ENCODE results near the gene FES.
A peak's percentile ranks its signal among the peaks of the same experiment; 100 is the strongest.
"Not testable (repeated sequence)": the region's sequence is repeated elsewhere in the genome, so short reads cannot be mapped to it uniquely, and the experiment has no call there.

FES gene

DNA sequence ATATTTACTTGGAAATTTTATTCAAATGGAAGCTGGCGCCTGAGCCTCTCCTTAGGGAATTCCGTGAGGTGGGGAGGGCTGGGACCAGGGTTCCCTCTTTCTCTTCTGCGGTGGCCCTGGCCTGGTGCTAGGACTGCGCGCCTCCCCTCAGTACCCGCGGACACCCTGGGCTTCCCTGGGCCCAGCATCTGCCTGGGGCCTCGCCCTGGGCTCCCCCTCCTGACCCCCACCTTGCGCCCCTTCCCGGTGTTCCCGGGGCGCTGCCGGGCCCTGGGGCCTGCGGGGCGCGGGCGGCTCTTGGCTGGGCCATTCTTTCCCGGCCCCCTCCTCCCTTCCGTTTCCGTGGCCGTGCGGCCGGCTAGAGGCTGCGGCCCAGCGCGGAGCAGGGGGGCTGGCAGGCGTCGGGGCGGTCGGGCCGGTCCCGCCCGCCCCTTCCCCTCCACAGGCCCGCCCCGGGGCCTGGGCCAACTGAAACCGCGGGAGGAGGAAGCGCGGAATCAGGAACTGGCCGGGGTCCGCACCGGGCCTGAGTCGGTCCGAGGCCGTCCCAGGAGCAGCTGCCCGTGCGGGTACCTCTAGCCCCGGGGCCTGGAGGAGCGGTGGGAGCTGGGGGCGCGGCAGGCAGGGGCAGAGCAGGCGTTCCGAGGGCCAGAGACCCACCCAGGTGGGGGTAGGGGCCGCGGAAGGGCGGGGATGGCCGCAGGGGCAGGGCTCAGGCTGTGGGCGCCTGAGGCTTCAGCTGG, at the start of gene FES:
TSS of gene FES (plus strand) at position 529 of the 743 bp plus-strand sequence. CDS start 542 bp downstream, outside the sequence.
- peak; percentile 34 for DNase-seq

- no peak for DNase-seq
Measured at GRCh38 chr15:90834626-90835025, 49.7 kb upstream of the FES start.

DNA sequence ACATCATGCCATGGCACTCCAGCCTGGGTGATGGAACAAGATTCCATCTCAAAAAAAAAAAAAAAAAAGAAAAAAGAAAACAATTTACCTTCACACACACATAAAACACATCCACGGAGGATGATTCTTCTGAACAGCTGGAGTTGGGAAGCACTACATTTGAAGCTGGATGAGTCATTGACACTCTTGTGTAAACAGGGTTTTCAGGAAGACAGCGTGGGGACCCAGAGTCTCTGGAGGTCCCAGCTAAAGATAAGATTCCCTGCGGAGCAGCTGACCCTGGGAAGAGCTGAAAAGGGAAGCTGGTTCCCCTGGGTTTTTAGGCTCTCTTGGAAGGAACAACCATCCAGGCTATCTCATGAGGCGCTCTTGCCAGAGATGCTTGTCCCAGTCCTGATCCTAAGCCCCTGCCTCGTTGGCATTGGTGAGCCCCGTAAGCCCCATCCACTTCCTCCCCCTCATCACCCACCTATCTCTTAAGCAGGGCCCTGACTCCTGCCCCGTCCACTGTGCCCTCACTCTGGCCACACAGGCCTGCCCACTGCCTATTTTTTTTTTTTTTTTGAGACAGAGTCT, 47.9 kb upstream of the FES start:
- no peak for DNase-seq

- DNase-seq: peak; percentile 82
Measured at GRCh38 chr15:90837094-90837493, 47.2 kb upstream of the FES start.

DNA sequence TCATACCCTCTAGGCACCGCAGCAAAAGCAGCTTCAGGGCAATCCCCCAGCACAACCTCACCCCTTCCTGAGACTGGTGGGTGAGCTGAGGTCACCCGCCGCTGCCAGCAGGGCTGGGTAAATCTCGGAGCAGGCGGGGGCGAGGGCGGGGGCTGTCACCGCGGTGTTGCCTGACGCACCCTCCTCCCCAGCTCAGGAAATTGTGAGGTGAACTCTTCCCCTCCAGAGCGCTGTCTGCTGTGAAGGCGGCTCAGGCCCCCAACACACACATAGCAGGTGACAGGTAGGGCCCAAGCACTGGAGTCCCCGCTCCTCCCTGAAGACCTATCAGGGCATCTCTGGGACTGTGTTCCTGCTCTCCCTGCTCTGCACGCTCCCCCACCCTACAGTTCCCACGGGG, 46.2 kb upstream of the FES start:
- DNase-seq: peak; percentile 93

- DNase-seq: no peak
Measured at GRCh38 chr15:90838544-90838943, 45.8 kb upstream of the FES start.

DNA sequence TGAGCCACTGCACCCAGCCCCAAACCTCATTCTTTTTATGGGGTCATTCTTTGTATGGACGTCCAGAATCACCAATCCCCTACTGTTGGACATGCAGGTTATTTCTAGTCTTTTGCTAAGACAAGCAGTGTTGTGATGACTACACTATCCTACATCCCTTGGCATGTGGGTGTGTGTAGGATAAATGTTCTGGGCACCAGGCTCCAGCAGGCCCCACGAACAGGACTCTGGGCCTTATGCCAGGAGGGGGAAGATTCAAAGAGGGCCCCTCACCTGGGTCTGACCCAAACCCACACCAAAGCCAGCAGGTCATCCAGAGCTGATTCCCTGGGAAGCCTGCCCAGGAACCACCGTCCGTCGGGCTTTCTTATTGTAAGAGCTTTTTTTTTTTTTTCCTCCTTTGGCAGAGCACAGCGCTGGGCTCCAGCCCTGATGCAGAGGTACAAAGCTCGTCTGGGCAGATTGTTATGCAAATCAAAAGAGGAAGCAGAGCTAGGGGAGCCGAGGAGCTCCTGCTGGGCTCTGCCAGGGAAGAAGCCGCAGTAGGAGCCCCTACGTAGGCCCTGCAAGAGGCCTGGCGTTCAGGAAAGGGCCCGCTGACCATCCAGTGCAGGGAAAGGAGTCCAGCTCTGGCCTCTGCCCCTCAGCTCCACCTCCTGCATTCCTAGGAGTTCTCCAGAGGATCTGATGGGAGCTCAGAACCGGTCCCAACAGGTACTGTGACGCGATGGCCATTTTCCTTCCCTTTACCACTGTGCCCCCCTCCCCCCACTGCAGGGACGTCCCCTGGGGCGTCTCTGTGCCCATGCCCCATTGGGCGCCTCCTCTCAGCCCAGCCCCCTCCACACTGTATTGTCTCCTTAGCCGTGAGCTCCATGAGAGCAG, 44.9 kb upstream of the FES start:
- no peak for DNase-seq

DNA sequence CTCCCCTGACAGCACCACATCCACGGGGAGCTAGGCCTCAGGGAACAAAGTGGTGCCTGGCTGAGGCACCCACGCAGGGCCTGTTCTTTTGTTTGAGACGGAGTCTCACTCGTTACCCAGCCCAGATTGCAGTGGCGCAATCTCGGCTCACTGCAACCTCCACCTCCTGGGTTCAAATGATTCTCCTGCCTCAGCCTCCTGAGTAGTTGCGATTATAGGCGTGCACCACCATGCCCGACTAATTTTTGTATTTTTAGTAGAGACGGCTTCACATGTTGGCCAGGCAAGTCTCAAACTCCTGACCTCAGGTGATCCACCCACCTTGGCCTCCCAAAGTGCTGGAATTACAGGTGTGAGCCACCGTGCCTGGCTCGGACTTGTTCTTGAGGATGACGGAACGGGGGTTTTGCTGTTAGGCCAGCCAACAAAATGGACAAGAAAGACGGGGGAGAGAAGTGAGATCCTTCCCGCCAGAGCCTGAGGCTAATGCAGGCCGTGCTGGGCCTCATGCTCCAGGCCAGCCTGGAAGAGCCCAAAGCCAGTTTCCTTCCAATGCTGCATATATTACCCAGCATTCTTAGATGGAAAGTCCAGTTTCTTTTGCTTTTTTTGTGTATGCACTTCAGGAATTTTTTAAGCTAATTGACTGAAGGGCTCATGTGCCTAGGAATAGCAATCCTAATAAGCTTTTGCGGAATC, 44.0 kb upstream of the FES start:
- no peak for DNase-seq

DNA sequence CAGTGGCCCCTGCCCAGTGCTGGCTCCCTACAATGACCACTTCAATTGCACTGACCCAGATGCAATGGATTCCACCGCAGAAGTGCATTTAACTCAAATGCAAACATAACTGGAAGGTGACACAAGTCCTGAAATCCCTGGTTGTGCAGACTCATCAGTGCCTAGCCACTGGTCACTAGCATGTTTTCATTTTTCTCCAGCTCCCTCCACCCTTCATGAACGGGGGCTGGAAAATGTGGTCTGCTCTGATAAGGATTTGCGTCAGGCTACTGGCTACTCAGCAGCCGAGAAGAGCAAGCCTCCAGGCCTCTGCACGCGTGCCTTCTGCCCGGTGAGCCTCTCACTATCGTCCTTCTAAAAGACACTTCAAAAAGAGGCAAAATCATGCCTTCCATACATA, 43.4 kb upstream of the FES start:
- no peak for DNase-seq

DNA sequence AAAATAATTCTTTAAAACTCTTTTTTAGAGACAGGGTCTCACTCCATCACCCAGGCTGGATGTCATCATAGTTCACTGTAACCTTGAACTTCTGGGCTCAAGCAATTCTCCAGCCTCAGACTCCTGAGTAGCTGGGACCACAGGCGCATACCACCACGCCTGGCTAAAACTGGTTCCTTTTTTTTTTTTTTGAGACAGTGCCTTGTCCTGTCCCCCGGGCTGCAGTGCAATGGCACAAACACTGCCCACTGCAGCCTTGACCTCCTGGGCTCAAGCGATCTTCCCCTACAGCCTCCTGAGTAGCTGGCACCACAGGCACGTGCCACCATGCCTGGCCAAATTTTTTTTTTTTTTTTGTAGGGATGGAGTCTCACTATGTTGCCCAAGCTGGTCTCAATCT, 39.6 kb upstream of the FES start:
- DNase-seq: no peak

DNA sequence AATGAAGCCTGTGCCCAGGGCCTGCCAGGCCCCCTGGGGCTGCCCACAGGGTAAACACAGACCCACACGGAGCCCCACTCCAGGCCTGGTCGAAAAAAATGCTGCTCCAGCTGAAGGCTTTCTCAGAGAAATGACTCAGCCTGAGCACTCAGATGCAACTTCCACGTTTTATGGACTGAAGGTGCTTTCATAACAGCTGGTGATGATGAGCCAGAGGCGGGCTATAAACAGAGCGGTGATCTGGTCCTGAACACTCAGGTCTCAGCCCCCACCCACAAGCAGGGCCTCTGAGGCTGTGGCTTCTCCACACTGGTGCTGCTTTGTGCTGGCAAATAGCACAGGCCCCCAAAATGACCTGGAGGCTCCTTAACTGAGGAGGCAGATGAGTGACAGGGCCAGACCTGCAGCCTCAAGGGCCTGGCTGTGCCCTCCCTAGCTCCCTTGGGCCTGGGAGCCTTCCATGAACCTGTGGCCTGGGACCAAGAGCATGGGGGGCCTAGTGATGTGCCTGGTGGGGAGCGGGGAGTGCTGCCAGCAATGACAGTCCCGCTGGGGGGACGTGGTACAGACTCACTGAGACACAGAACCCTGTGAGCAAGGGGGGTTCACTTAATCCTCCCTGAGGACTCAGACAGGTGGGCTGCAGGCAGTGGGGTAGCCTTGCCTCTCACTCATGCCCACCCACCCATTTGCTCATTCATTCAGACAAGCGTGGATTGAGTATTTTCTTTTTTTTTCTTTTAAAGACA, 38.9 kb upstream of the FES start:
- peak; percentile 89 for DNase-seq

DNA sequence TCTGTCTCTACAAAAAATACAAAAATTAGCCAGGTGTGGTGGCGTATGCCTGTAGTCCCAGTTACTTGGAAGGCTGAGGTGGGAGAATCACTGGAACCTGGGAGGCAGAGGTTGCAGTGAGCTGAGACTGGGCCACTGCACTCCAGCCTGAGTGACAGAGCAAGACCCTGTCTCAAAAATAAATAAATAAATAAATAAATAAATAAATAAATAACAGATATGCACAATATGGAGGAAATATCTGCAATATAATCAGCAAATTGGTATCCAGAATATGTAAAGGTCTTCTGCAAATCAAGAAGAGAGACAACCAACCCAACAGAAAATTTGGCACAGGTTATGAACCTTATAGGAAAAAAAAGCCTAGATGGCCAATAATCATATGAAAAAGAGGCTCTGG, 34.9 kb upstream of the FES start:
- DNase-seq: not testable (repeated sequence)

DNA sequence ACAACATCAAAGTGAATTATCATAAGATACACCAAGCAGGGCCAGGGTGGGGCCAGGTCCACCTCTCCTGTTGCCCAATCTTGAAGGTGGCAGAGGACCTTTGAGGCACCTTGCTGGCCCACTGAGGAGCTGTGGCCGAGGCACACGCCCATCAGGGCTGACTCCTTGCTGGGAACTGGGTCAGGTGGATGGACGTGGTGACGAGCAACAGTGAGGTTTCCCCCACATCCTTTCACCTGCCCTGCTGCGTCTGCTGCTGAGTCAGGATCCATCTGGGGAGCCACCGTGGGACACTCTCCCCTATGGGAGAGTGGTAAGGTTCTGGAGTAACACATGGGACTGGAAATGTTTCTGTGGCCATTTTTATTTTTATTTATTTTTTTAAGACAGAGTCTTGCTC, 33.2 kb upstream of the FES start:
- peak; percentile 78 for DNase-seq

DNA sequence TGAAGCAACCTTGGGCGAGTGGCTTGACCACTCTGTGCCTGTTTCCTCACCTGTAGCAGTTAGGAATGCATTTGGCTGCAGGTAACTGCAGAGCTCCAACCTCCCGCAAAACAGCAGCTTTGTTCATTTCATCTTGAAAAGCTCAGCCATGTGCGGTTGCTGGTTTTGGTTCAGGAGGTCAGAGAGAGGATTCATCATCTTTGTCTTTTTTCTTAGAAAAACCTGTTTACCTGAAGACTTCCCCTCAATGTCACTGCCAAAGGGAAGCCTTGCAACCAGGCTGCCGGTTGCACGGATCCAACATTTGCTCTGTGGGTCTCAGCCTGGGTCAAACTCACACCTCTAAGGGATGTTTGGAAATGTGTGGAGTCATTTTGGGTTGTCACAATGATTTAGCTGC, 32.4 kb upstream of the FES start:
- peak; percentile 68 for DNase-seq

DNA sequence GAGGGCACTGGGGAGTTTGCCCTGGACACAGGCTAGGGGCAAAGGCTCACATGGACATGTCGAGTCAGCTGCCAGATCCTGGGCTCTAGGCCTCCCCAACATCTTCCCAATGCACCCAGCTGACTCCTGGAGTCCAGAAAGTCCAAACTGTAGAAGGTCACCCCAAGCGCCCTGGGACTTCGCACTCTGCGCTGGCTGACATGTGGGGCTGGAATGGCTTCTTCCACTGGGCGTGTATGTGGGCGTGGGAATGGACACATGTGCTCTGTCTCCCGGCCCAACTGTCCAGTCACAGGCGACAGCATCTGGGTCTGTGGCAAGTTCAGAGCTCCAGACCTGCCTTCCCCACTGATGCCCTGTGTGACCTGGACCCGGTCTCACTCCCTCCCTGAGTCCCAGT, 29.2 kb upstream of the FES start:
- no peak for DNase-seq

GRCh38 chr15:90857337-90857736, 27.0 kb upstream of the FES start:
- no peak for DNase-seq

DNA sequence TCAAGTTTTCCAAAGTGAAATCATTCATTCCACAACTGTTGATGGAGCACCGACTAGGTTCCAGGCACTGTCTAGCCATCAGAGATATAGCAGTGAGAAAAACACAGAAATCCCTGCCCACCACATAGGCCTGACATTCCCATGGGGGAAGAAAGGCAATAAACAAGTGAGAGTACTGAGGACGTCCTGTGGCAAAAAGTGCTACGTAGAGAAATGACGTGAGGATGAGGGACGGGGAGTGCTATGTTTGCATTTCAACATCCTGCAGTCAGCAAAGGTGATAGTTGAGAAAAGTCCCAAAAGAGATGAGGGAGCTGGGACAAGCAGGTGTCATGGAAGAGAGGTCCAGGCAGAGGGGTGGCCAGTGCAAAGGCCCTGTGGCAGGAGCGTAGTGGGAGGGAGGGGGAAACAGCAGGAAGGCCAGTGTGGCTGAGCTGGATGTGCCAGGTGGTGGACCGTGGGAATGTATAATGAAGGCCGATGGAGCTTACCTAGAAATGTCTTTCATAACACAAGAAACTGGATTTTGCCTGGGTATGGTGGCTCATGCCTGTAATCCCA, 26.3 kb upstream of the FES start:
- no peak for DNase-seq

DNA sequence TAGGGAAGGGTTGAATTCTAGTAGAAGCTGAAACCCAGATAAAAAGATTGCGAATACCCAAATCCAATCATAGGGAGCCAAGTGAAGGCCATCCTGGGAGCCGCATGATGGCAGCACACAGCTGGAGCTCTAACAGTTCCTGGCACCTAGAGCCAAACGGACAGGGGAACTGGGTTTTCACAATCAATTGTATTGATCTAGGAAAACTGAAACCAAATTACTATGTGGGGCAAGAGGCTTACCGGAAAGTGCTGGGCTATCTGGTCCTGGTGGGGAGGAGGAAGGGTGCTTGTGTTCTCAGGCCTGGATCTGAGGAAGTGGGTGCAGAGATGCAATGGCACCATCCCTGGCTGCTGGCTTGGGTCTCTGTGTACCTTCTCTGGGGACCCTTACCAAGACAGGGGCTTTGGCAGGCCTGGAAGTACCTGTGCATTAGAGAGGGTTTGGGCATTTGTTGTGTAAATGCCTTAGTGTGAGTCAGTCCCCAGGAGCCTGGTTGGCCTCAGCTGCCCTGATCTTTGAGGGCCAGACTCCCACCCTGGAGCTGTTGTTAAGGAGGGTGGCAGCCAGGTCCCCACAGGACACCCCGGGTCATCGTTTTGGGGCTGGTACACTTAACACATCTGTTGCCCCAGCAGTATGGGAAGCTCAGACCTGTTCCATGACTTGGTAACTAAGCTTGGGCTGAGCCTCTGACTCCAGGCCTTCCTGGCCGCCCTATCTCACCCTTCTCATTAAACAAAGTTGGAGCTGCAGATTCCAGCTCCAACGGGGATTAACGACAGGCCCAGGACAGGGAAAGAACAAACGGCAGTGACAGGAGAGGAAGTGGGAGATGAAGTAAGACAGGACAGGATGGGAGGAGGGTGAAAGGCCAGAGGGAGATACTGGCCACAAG, 24.8 kb upstream of the FES start:
- DNase-seq: no peak

DNA sequence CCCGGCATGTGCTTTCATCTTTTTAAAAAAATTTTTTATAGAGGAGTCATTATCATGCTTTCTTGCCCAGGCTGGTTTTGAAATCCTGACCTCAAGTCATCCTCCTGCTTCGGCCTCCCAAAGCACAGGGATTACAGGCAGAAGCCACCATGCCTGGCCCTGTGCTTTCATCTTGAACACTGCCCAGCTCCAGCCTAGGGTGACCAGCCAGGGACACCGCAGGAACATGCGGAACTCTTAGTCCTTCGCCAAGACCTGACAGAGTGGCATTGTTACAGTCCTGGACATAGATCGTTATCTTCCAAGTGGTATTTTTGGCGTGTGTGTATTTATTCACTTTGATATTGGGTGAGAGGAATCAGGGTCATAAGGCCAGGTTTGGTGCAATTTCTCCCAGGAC, 23.9 kb upstream of the FES start:
- DNase-seq: no peak

GRCh38 chr15:90860942-90861675, 23.2 kb upstream of the FES start:
- DNase-seq: peak; percentile 77

All from activated CD4-positive, alpha-beta T cell treated with anti-CD3 and anti-CD28 coated beads, Interleukin-10, Interleukin-2, amounts not matched to agents 100 ng/mL and 50 ng/mL, durations not matched to agents 16 hours and 8 hours (primary cell).